ENCODE results near the gene SCAF11. TPM values are rescaled to one million over a fixed set of nuclear protein-coding genes. Genes with fewer than 3 reads are reported as not detected.
"Not testable (repeated sequence)": the region's sequence is repeated elsewhere in the genome, so short reads cannot be mapped to it uniquely, and the experiment has no call there.

SCAF11 gene
- total RNA-seq (129 TPM), polyA plus RNA-seq (ENCODE audit: insufficient read depth, low read depth, low replicate concordance) (21.0 TPM)
- long read RNA-seq, donor 1, full-length matches to known transcripts = 16 of 23 reads
- long read RNA-seq, donor 1, partial matches to known transcripts = 7 of 23 reads
- long read RNA-seq, donor 1, other reads (novel, unspliced or antisense) = 0 of 23 reads
- long read RNA-seq, donor 2, full-length matches to known transcripts = 10 of 51 reads
- long read RNA-seq, donor 2, partial matches to known transcripts = 41 of 51 reads
- long read RNA-seq, donor 2, other reads (novel, unspliced or antisense) = 0 of 51 reads
- long read RNA-seq, donor 3, full-length matches to known transcripts = 15 of 22 reads
- long read RNA-seq, donor 3, partial matches to known transcripts = 7 of 22 reads
- long read RNA-seq, donor 3, other reads (novel, unspliced or antisense) = 0 of 22 reads
- long read RNA-seq, donor 4, full-length matches to known transcripts = 14 of 14 reads
- long read RNA-seq, donor 4, partial matches to known transcripts = 0 of 14 reads
- long read RNA-seq, donor 4, other reads (novel, unspliced or antisense) = 0 of 14 reads
- long read RNA-seq, donor 5, full-length matches to known transcripts = 2 of 2 reads
- long read RNA-seq, donor 5, partial matches to known transcripts = 0 of 2 reads
- long read RNA-seq, donor 5, other reads (novel, unspliced or antisense) = 0 of 2 reads
- long read RNA-seq, donor 6, full-length matches to known transcripts = 11 of 11 reads
- long read RNA-seq, donor 6, partial matches to known transcripts = 0 of 11 reads
- long read RNA-seq, donor 6, other reads (novel, unspliced or antisense) = 0 of 11 reads
- long read RNA-seq, donor 7, full-length matches to known transcripts = 18 of 77 reads
- long read RNA-seq, donor 7, partial matches to known transcripts = 36 of 77 reads
- long read RNA-seq, donor 7, other reads (novel, unspliced or antisense) = 23 of 77 reads
- long read RNA-seq, donor 8, full-length matches to known transcripts = 7 of 32 reads
- long read RNA-seq, donor 8, partial matches to known transcripts = 25 of 32 reads
- long read RNA-seq, donor 8, other reads (novel, unspliced or antisense) = 0 of 32 reads
- long read RNA-seq, donor 9, full-length matches to known transcripts = 7 of 12 reads
- long read RNA-seq, donor 9, partial matches to known transcripts = 5 of 12 reads
- long read RNA-seq, donor 9, other reads (novel, unspliced or antisense) = 0 of 12 reads
- long read RNA-seq, donor 10, full-length matches to known transcripts = 15 of 22 reads
- long read RNA-seq, donor 10, partial matches to known transcripts = 7 of 22 reads
- long read RNA-seq, donor 10, other reads (novel, unspliced or antisense) = 0 of 22 reads

- Histone ChIP-seq H3K27ac (ENCODE audit: low read depth in 2 of 2, low read length in 2 of 2) (peak within 1 kb of the TSS; percentile 99), H3K4me3 (ENCODE audit: low read length in 3 of 3) (peak within 1 kb of the TSS; percentile 90 to 93 (median 91)), H3K9me3 (ENCODE audit: control insufficient read depth in 2 of 3, insufficient read depth in 1 of 3, low read length in 3 of 3) (no peaks in the 10 kb centered on the region), H3K9ac (ENCODE audit: low read length in 3 of 3) (peak within 1 kb of the TSS; percentile 91 to 98 (median 96)), H3K4me1 (ENCODE audit: control insufficient read depth in 2 of 3, insufficient read depth in 2 of 3, low read depth in 1 of 3, low read length in 3 of 3) (peaks cover 0 to 20% (median 16%) of the 10 kb centered on the region in 3 donors), H3K36me3 (ENCODE audit: control insufficient read depth in 2 of 3, insufficient read depth in 3 of 3, low read length in 3 of 3) (no peaks in the 10 kb centered on the region), H3K27me3 (ENCODE audit: control insufficient read depth, insufficient read depth, low read length) (no peaks in the 10 kb centered on the region)
- FAIRE-seq (peak; percentile 45), DNase-seq (peak; percentile 100)
- peak; percentile 87 for TF ChIP-seq CTCF (IDR thresholded peaks at IDR 0.05; ENCODE audit: borderline replicate concordance, extremely low read depth, insufficient read depth)
- intact Hi-C loops (cut with DNase I) = no loop called here
These were observed at the start of gene SCAF11 for GRCh38 chr12:45990468-45991283. SCAF11 (minus strand) TSS chr12:45990574; CDS start chr12:45964167, 26,407 bp downstream.

DNA sequence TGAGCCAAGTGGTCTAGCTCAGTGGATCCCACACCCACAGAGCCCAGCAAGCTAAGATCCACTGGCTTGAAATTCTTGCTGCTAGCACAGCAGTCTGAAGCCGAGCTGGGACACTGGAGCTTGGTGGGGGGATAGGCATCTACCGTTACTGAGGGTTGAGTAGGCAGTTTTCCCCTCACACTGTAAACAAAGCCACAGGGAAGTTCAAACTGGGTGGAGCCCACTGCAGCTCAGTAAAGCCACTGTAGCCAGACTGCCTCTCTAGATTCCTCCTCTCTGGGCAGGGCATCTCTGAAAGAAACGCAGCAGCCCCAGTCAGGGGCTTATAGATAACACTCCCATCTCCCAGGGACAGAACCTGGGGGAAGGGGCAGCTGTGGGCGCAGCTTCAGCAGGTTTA, 46.7 kb upstream of the SCAF11 start:
- H3K9ac ChIP-seq (ENCODE audit: low read length in 3 of 3); H3K36me3 ChIP-seq (ENCODE audit: control insufficient read depth in 2 of 3, insufficient read depth in 3 of 3, low read length in 3 of 3); intact Hi-C loops (cut with DNase I); H3K4me1 ChIP-seq (ENCODE audit: control insufficient read depth in 2 of 3, insufficient read depth in 2 of 3, low read depth in 1 of 3, low read length in 3 of 3); DNase-seq; H3K27me3 ChIP-seq (ENCODE audit: control insufficient read depth, insufficient read depth, low read length); FAIRE-seq; H3K27ac ChIP-seq (ENCODE audit: low read depth in 2 of 2, low read length in 2 of 2); H3K9me3 ChIP-seq (ENCODE audit: control insufficient read depth in 2 of 3, insufficient read depth in 1 of 3, low read length in 3 of 3); H3K4me3 ChIP-seq (ENCODE audit: low read length in 3 of 3): not testable (repeated sequence)

DNA sequence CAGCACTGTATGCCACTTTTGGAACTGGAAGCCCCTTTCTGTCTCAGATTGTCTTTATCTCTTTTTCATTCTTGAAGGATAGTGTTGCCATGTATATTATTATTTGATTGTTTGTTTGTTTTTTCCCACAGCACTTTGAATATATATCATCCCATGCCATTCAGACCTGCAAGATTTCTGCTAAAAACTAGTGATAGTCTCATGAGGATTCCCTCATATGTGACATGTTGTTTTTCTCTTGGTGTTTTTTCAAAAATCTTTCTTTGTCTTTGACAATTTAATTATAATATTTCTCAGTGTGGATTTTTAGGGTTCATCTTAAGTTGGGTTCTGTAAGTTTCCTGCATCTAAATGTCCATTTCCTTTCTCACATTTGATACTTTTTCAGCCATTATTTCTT, 36.8 kb upstream of the SCAF11 start:
- no peak overlapping the region for H3K4me3 ChIP-seq (ENCODE audit: low read length in 3 of 3)
- FAIRE-seq (no peak), DNase-seq (no peak)
- intact Hi-C loops (cut with DNase I) = no loop called here
- H3K9me3 ChIP-seq (ENCODE audit: control insufficient read depth in 2 of 3, insufficient read depth in 1 of 3, low read length in 3 of 3) = peaks cover 0 to 30% (median 18%) of the 10 kb centered on the region in 3 donors
- no peaks in the 10 kb centered on the region for H3K4me1 ChIP-seq (ENCODE audit: control insufficient read depth in 2 of 3, insufficient read depth in 2 of 3, low read depth in 1 of 3, low read length in 3 of 3)
- no peak overlapping the region for H3K9ac ChIP-seq (ENCODE audit: low read length in 3 of 3)
- H3K27ac ChIP-seq (ENCODE audit: low read depth in 2 of 2, low read length in 2 of 2) = no peak overlapping the region
- H3K27me3 ChIP-seq (ENCODE audit: control insufficient read depth, insufficient read depth, low read length) = no peaks in the 10 kb centered on the region
- no peaks in the 10 kb centered on the region for H3K36me3 ChIP-seq (ENCODE audit: control insufficient read depth in 2 of 3, insufficient read depth in 3 of 3, low read length in 3 of 3)
- TF ChIP-seq CTCF (IDR thresholded peaks at IDR 0.05; ENCODE audit: borderline replicate concordance, extremely low read depth, insufficient read depth) = no peak
